ENCODE measurements around the gene RLN3.
A peak's percentile ranks its signal among the peaks of the same experiment; 100 is the strongest.
"Not testable (repeated sequence)": the region's sequence is repeated elsewhere in the genome, so short reads cannot be mapped to it uniquely, and the experiment has no call there.

RLN3 gene

DNA sequence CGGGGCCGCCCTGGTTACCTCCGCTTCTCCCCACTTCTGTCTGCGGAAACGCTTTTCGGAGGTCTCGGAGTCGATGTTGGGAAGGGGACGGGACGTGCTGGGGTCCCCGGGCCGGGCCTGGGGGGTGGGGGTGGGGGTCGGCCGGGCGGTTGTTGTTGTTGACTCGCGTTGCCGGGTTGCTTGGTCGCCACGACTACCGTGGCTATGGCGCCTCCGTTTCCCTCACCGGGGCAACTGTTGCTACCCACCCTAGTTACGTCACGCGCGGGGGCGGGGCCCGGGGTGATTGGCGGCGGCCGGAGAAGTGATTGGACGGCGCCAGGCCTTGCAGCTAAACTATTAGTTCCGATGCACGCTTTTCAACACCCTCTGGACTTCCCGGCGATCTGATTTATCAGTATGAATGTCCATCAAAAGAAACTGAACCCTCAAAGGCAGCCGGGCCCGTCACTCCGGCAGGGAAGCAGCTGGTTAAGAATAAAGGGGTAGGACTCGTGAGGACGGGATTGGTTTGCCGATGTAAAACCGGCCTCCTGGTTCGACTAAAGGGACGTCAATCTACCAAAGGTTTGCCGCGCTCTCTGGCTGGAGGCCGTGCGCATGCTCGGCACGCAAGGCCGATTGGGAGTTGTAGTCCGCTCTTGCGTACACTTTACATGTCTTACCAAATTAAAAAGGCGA lies 21.7 kb upstream of the RLN3 start, which contains the start of gene RFX1:
Gene RFX1 (minus strand): TSS at position 236 of the 681 bp plus-strand sequence. CDS start 12,477 bp downstream, outside the sequence.
- peak; percentile 100 for DNase-seq (ENCODE audit: low read depth)
- peak within 1 kb of the TSS; percentile 74 for H3K4me3 ChIP-seq (ENCODE audit: low read depth, low read length)
- TF ChIP-seq, protein P1, sequence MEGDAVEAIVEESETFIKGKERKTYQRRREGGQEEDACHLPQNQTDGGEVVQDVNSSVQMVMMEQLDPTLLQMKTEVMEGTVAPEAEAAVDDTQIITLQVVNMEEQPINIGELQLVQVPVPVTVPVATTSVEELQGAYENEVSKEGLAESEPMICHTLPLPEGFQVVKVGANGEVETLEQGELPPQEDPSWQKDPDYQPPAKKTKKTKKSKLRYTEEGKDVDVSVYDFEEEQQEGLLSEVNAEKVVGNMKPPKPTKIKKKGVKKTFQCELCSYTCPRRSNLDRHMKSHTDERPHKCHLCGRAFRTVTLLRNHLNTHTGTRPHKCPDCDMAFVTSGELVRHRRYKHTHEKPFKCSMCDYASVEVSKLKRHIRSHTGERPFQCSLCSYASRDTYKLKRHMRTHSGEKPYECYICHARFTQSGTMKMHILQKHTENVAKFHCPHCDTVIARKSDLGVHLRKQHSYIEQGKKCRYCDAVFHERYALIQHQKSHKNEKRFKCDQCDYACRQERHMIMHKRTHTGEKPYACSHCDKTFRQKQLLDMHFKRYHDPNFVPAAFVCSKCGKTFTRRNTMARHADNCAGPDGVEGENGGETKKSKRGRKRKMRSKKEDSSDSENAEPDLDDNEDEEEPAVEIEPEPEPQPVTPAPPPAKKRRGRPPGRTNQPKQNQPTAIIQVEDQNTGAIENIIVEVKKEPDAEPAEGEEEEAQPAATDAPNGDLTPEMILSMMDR (IDR thresholded peaks at IDR 0.05; ENCODE audit: control insufficient read depth, extremely low read depth, insufficient read depth) = no peak

- TF ChIP-seq, protein P1 (IDR thresholded peaks at IDR 0.05; ENCODE audit: control insufficient read depth, extremely low read depth, insufficient read depth) = no peak
- no peak for DNase-seq (ENCODE audit: low read depth)
- H3K4me3 ChIP-seq (ENCODE audit: low read depth, low read length) = peak overlapping the region; percentile 74
These were observed 21.0 kb upstream of the RLN3 start for GRCh38 chr19:14006766-14007562.

- H3K4me3 ChIP-seq (ENCODE audit: low read depth, low read length) = no peak overlapping the region
- no peak for DNase-seq (ENCODE audit: low read depth)
- TF ChIP-seq, protein P1 (IDR thresholded peaks at IDR 0.05; ENCODE audit: control insufficient read depth, extremely low read depth, insufficient read depth) = no peak
These were observed 15.5 kb upstream of the RLN3 start for GRCh38 chr19:14012378-14012915.

DNA sequence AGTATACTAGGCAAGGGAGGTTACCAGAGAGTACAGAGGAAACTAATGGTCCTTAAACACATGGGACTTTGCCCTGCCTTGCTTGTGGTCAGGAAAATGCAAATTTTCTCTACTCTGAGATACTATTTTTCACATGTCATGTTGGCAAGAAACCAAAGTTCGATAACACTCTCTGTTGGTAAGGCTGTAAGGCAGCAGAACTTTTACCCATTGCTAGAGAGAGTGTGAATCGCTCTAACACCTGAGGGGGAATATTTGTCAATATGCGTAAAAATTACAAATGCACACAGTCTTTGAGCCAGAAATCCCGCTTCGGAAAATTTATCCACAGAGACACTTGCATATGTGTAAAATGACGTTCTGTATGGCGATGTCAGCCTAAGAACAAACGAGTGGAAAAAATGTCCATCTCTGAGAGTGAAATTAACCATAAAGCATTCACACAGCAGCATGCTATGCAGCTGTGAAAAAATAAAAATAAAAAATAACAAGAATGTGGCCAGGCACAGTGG lies 12.4 kb upstream of the RLN3 start:
- DNase-seq (ENCODE audit: low read depth) = no peak
- no peak overlapping the region for H3K4me3 ChIP-seq (ENCODE audit: low read depth, low read length)
- TF ChIP-seq, protein P1 (IDR thresholded peaks at IDR 0.05; ENCODE audit: control insufficient read depth, extremely low read depth, insufficient read depth) = no peak

- no peak overlapping the region for H3K4me3 ChIP-seq (ENCODE audit: low read depth, low read length)
- no peak for DNase-seq (ENCODE audit: low read depth)
- TF ChIP-seq, protein P1 (IDR thresholded peaks at IDR 0.05; ENCODE audit: control insufficient read depth, extremely low read depth, insufficient read depth) = no peak
These were observed 8.8 kb upstream of the RLN3 start for GRCh38 chr19:14019100-14019499.

- not testable (repeated sequence) for H3K4me3 ChIP-seq (ENCODE audit: low read depth, low read length); DNase-seq (ENCODE audit: low read depth)
These were observed 8.2 kb upstream of the RLN3 start for GRCh38 chr19:14019739-14020138.

GRCh38 chr19:14021474-14021873 lies 6.5 kb upstream of the RLN3 start:
- TF ChIP-seq, protein P1 (IDR thresholded peaks at IDR 0.05; ENCODE audit: control insufficient read depth, extremely low read depth, insufficient read depth) = no peak
- no peak for DNase-seq (ENCODE audit: low read depth)
- H3K4me3 ChIP-seq (ENCODE audit: low read depth, low read length) = no peak overlapping the region

All from LNCaP clone FGC (cell line).